Activated CD8-positive, alpha-beta memory T cell treated with anti-CD3 and anti-CD28 coated beads, Interleukin-2, amount 50 U/mL, for 4 hours (primary cell): Measurements from ENCODE around the gene AOAH.

Source experiments
- DNase-seq: peaks from one replicate; pipeline ENCODE4 v3.0.0-alpha.2; 2020

The AOAH gene

DNA sequence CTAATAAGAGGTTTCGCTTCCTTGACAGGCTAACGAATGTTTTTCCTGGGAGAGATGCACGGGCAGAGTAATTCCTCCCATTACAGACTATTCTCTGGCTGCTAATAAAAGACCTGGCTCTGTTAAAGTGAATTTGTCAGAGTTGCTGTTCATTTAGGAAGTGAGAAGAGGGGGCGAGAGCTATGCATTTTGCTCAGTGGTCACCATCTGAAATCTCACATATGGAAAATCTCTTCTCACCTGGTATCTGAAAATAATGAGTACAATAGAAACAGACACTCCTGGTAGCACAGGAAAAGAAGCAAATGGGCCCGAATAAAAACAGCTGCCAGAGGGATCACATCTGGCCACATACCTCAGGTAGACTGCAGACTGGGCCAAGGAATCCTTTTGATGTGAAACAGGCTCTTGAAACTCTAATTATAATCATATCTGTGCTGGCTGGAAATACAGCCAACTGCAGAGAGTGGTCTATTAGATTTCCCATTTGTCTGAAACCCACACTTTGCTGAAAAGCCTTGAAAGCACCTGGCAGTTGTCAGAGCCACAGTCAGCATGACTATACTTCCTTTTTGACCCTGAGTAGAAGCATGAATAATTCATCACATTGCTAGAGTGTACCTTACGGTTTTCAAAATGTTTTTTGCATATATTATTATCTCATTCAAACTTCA is 33.6 kb downstream of the AOAH start:
- DNase-seq, result no peak

- DNase-seq, result no peak
Observed at GRCh38 chr7:36690041-36690440, 34.3 kb downstream of the AOAH start.

DNA sequence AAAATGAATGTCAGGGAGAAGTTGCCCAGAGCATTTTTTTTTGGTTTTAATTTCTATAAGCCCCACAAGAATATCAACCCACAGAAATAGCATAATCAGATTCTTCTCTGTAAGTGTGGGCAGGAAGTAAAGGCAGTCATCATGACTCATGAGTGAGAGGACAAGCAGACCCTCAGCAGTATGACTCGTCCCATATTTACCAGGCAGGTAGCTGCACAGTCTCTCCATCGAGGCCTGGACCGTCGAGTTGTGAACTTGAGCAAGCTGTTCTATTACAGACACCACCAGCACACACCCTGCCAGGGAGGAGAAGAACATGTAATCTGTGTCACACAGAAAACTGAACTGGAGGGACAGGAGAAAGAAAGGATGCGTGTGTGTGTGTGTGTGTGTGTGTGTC is 37.8 kb downstream of the AOAH start:
- DNase-seq, result peak; percentile 59

- no peak for DNase-seq
Observed at GRCh38 chr7:36684954-36685353, 39.3 kb downstream of the AOAH start.

GRCh38 chr7:36683695-36684357 is 40.5 kb downstream of the AOAH start:
- DNase-seq, result no peak

- no peak for DNase-seq
Observed at GRCh38 chr7:36683111-36683510, 41.2 kb downstream of the AOAH start.

GRCh38 chr7:36682102-36682501 is 42.2 kb downstream of the AOAH start:
- DNase-seq, result no peak

DNA sequence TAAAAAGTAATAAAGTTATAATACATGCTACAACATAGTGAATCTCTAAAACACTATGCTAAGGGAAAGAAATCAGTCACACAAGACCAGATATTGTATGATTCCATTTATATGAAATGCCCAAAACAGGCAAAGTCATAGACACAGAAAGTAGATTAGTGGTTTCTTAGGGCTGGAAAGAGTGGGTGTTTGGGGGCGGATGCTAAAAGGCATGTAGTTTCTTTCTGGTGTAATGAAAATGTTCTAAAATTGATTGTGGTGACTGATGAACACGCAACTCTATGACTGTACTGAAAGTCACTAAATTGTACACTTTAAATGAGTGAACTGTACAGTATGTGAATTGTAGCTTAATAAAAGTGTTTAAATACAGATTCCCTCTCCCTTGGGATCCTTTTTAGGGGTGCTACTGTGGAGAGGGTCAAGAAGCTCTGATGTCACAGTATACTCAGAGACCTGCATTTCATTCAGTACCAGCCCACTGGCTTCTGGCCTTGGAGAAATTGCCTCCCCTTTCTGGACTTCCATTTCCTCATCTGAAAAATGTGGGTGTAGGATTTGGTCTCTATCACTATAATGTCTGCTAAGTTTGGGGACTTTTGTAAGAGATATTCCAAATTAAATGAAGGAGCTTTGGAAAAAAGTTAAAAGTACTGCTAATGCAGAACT is 46.4 kb downstream of the AOAH start:
- DNase-seq, result peak; percentile 57

GRCh38 chr7:36673703-36674102 is 50.6 kb downstream of the AOAH start:
- no peak for DNase-seq

DNA sequence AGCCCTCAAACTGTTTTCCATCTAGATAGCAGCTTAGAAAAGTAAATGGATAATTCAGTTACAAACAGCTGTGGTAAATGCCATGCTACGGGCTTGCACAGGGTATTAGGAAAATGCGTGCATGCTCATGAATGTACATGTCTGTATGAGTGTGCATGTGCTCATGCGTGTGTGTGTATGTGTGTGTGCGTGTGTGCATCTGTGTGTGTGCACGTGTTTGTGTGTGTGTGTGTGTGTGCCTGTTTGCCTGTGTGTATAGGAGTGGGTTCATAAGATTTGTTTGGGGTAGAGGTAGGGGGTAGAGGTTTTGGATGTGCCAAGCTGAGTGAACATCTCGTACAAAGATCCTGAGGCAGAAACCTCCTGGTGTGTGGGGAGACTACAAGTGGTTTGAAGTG is 52.9 kb downstream of the AOAH start:
- DNase-seq, result no peak

GRCh38 chr7:36670585-36671431 is 53.5 kb downstream of the AOAH start:
- peak; percentile 66 for DNase-seq

DNA sequence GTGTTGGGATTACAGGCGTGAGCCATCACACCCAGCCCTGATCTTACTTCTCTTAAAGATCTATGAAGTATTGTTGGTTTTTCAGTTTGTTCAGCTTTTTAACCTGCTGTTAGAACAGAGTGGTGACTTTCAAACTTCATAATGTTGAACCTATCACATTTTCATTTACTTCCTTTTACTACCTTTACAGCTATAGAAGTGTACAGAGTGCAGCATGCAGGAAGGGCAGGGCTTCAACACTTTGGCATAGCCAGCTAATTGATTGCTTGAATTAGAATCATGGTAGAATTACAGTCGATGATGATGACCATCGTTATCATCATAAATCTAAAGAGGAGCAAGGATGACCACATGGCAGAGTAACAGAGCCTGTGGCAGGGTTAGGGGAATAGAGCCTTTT is 55.5 kb downstream of the AOAH start:
- DNase-seq, result no peak

DNA sequence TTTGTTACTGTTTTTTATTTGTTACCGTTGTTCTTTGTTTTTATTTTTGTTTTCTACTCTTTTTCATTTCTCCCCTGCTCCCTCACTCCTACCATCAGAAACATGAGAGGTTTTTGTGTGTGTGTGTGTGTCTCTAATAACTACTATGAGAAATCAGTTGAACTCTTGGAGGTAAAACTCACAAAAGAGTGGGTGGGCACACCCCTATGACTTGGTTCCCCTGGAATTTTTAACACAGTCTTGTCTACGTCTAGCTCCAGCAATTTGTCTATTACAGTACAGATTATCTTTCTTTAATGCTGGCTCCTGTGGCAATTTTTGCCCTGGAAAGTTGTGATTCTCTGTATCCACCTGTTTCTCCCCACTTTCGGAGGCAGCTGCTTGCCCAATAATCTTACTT is 56.2 kb downstream of the AOAH start:
- DNase-seq, result no peak

DNA sequence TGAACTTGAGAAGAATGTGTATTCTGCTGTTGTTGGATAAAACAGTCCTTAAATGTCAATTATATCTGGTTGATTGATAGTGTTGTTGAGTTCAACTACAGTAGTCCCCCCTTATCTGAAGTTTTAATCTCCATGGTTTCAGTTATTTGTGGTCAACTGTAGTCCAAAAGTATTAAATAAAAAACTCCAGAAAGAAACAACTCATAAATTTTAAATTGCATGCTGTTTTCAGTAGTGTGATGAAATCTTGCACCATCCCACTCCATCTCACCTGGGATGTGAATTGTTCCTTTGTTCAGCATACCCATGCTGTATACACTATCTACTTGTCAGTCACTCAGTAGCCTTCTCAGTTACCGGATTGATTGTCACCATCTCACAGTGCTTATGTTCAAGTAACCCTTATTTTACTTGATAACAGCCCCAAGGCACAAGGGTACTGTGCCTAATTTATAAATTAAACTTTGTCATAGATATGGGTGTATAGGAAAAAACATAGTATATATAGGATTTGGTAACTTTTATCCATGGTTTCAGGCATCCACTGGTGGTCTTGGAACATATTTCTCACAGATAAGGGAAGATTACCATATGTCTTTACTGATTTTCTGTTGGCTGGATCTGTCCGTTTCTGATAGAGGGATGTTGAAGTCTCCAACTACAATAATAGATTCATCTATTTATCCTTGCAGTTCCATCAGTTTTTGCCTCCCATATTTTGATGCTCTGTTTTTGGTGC is 57.1 kb downstream of the AOAH start:
- no peak for DNase-seq

DNA sequence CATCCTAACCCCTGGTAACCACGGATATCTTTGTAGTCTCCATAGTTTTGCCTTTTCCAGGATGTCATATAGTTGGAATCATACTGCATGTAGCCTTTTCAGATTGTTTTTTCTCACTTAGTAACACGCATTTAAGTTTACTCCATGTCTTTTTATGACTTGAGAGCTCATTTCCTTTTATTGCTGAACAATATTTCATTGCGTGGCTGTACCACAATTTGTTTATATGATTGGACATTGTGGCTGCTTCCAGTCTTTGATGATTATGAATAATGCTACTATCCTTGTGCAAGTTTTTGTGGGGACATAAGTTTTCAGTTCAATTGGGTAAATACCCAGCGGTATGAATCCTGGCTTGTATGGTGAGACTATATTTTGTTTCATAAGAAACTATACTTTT is 60.8 kb downstream of the AOAH start:
- no peak for DNase-seq

GRCh38 chr7:36661135-36661840 is 63.0 kb downstream of the AOAH start:
- DNase-seq, result no peak

GRCh38 chr7:36659638-36660341 is 64.5 kb downstream of the AOAH start:
- no peak for DNase-seq

GRCh38 chr7:36659172-36659516 is 65.2 kb downstream of the AOAH start:
- no peak for DNase-seq

- DNase-seq, result no peak
Observed at GRCh38 chr7:36658335-36659171, 65.7 kb downstream of the AOAH start.

- no peak for DNase-seq
Observed at GRCh38 chr7:36657036-36657660, 67.1 kb downstream of the AOAH start.
